T-helper 2 cell treated with Interferon-gamma antibody and Interleukin-4, amounts not matched to agents 5 μg/mL and 100 μg/mL, for 36 hours (primary cell): Measurements from ENCODE around the gene NCLN.
A peak's percentile ranks its signal among the peaks of the same experiment; 100 is the strongest.
"Not testable (repeated sequence)": the region's sequence is repeated elsewhere in the genome, so short reads cannot be mapped to it uniquely, and the experiment has no call there.

Source experiments
- DNase-seq: peaks from one replicate; pipeline ENCODE4 v3.0.0; 2021; ENCODE audit warnings: low spot score
- H3K27ac Mint-ChIP-seq: one replicate; pipeline ENCODE4 v1.8.0; 2021; ENCODE audit warnings: mild to moderate bottlenecking, mixed read lengths
- H3K27me3 Mint-ChIP-seq: one replicate; pipeline ENCODE4 v1.8.0; 2021; ENCODE audit warnings: low read depth, mixed read lengths
- H3K36me3 Mint-ChIP-seq: one replicate; pipeline ENCODE4 v1.8.0; 2021; ENCODE audit warnings: low read depth, mixed read lengths
- H3K4me1 Mint-ChIP-seq: one replicate; pipeline ENCODE4 v1.8.0; 2021; ENCODE audit warnings: low read depth, mixed read lengths
- H3K4me3 Mint-ChIP-seq: one replicate; pipeline ENCODE4 v1.8.0; 2022; ENCODE audit warnings: mild to moderate bottlenecking, moderate library complexity, mixed read lengths
- H3K9me3 Mint-ChIP-seq: one replicate; pipeline ENCODE4 v1.8.0; 2021; ENCODE audit warnings: mixed read lengths

NCLN gene

DNA sequence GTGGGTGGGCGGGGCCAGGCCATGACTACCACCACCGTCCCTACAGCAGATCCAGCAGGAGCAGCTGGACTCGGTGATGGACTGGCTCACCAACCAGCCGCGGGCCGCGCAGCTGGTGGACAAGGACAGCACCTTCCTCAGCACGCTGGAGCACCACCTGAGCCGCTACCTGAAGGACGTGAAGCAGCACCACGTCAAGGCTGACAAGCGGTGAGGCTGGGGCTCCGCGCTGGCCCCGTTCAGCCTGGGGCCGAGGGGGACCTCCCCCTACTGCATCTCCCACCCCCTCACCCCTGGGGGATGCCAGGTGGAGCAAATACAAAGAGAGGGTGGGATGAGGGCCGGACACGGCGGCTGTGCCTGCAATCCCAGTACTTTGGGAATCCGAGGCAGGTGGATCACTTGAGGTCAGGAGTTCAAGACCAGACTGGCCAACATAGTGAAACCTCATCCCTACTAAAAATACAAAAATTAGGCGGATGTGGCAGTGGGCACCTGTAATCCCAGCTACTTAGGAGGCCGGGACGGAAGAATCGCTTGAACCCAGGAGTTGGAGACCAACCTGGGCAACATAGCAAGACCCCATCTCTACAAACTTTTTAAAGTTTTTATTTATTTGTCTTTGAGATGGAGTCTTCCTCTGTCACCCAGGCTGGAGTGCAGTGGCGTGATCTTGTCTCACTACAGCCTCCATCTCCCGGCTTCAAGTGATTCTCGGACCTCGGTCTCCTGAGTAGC is 20.7 kb downstream of the NCLN start:
- Mint-ChIP-seq H3K27me3 (no peaks in the 10 kb centered on the region), H3K4me3 (no peak overlapping the region), H3K27ac (no peak overlapping the region), H3K4me1 (no peaks in the 10 kb centered on the region), H3K36me3 (peaks cover 6% of the 10 kb centered on the region), H3K9me3 (no peaks in the 10 kb centered on the region)
- DNase-seq, result no peak

DNA sequence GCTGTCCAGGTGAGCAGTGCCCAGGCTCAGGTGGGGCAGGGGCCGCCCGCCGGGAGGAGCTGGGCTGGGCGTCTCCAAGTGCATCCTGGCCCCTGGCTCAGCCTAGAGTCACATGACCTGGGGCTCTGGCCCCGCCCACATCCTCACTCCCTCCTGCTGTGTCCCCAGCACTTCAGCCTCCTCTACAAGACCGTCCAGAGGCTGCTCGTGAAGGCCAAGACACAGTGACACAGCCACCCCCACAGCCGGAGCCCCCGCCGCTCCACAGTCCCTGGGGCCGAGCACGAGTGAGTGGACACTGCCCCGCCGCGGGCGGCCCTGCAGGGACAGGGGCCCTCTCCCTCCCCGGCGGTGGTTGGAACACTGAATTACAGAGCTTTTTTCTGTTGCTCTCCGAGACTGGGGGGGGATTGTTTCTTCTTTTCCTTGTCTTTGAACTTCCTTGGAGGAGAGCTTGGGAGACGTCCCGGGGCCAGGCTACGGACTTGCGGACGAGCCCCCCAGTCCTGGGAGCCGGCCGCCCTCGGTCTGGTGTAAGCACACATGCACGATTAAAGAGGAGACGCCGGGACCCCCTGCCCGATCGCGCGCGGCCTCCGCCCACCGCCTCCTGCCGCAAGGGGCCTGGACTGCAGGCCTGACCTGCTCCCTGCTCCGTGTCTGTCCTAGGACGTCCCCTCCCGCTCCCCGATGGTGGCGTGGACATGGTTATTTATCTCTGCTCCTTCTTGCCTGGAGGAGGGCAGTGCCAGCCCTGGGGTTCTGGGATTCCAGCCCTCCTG is 21.9 kb downstream of the NCLN start:
- Mint-ChIP-seq H3K9me3 (no peaks in the 10 kb centered on the region), H3K27me3 (no peaks in the 10 kb centered on the region), H3K4me3 (no peak overlapping the region), H3K4me1 (no peaks in the 10 kb centered on the region), H3K27ac (no peak overlapping the region), H3K36me3 (peaks cover 6% of the 10 kb centered on the region)
- DNase-seq, result no peak

DNA sequence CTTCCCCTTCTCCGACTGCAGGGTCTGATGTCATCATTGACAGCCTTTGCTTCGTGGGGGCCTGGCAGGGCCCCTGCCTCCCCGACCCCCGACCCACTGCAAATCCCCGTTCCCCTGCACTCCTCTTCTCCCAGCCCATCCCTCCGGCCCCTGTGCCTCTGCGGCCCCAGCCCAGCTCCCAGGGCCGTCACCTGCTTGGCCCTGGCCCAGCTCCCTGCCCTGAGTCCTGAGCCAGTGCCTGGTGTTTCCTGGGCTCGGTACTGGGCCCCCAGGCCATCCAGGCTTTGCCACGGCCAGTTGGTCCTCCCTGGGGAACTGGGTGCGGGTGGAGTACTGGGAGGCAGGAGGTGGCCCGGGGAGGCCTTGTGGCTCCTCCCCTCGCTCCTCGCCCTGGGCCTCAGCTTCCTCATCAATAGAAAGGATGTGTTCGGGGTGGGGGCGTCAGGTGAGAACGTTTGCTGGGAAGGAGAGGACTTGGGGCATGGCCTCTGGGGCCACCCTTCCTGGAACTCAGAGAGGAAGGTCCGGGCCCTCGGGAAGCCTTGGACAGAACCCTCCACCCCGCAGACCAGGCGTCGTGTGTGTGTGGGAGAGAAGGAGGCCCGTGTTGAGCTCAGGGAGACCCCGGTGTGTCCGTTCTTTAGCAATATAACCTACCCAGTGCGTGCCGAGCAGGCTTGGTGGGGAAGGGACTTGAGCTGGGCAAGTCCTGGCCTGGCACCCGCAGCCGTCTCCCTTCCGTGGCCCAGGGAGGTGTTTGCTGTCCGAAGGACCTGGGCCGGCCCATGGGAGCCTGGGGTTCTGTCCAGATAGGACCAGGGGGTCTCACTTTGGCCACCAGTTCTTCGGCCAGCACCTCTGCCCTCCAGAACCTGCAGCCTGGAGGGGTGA is 22.8 kb downstream of the NCLN start:
- DNase-seq, result no peak
- Mint-ChIP-seq H3K36me3 (peaks cover 4% of the 10 kb centered on the region), H3K4me3 (no peak overlapping the region), H3K4me1 (no peaks in the 10 kb centered on the region), H3K9me3 (no peaks in the 10 kb centered on the region), H3K27me3 (no peaks in the 10 kb centered on the region), H3K27ac (no peak overlapping the region)

DNA sequence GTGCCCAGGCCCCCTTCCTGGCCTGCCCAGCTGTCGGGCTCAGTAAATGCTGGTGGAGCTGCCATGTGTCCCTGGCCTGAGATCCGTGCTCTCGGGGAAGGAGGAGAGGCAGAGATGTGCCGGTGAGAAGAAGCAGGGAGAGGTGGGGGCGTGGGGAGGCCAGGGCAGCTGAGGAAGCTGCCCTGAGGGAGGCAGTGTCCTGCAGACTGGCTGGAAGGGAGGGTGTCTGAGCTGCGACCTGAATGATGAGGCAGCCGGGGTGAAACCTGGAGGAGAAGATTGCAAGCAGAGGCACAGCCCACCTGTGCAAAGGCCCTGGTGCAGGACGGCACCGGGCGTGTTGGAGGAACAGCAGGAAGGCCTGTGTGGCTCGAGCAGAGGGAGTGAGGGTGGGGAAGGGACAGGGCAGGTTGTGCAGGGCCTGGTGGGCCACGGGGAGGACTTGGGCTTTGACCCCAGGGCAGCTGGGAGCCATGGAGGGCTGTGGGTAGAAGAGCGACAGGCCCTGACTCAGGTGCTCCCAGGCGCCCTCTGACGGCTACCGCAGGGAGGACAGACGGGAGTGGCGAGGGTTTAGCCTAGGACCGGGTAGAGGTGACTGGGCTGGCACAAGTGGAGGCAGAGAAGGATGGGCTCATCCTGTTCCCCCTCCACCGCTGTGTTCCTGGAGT is 24.8 kb downstream of the NCLN start:
- Mint-ChIP-seq H3K4me3 (no peak overlapping the region), H3K36me3 (peaks cover 4% of the 10 kb centered on the region), H3K9me3 (no peaks in the 10 kb centered on the region), H3K27ac (peak overlapping the region; percentile 2), H3K4me1 (no peaks in the 10 kb centered on the region), H3K27me3 (no peaks in the 10 kb centered on the region)
- DNase-seq, result peak; percentile 40

DNA sequence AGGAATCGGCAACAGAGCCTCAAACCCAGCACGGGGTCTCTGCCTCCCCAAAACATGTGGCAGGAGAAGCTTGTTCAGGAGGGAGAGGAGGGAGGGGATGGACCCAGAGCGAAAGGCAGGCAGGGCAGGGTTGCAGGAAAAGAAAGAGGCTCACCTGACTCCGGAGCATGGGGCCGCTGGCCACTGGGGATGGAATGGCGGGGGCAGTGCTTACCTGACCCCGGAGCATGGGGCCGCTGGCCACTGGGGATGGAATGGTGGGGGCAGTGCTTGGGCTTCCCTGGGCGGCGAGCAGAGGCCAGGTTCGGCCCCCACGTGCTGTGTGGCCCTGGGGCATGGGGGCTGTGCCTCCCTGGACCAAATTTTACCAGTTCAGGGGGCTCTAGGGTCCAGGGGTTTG is 25.5 kb downstream of the NCLN start:
- Mint-ChIP-seq H3K4me3 (no peak overlapping the region), H3K9me3 (no peaks in the 10 kb centered on the region), H3K27me3 (no peaks in the 10 kb centered on the region), H3K36me3 (peaks cover 4% of the 10 kb centered on the region), H3K27ac (no peak overlapping the region), H3K4me1 (no peaks in the 10 kb centered on the region)
- no peak for DNase-seq

DNA sequence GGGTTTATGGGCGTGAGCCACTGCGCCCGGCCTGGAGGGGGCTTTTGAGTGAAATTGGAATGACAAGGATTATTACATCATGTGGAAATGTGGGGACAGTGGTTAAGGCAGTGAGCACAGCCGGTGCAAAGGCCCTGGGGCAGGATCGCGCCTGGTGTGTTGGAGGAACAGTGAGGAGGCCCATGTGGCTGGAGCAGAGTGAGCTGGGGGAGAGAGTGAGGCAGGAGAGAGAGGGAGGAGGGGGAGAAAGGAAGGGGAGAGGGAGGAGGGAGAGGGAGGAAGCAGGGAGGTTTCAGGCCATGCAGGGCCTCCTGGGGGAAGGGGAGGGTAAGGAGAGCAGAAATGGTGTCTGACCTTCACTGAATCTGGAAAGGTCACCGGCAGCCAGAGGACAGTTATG is 27.4 kb downstream of the NCLN start:
- no peaks in the 10 kb centered on the region for H3K27me3 Mint-ChIP-seq
- H3K4me1 Mint-ChIP-seq, result no peaks in the 10 kb centered on the region
- DNase-seq, result no peak
- H3K4me3 Mint-ChIP-seq, result no peak overlapping the region
- no peak overlapping the region for H3K27ac Mint-ChIP-seq
- H3K36me3 Mint-ChIP-seq, result peaks cover 2% of the 10 kb centered on the region
- H3K9me3 Mint-ChIP-seq, result no peaks in the 10 kb centered on the region

DNA sequence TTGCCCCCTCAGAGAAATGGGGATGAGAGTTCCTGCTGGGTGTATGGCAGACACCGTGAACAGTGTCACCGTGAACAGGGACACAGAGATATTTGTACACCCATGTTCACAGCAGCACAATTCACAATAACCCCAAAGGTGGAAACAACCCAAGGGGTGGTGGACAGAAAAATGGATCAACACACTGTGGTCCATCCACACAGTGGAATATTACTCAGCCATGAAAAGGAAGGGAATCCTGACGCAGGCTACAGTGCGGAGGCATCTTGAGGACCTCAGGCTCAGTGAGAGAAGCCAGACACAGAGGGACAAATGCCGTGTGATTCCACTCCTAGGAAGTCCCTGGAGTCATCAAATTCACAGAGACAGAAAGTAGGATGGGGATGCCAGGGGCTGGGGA is 31.1 kb downstream of the NCLN start:
- Mint-ChIP-seq H3K4me3 (no peak overlapping the region), H3K27ac (no peak overlapping the region), H3K4me1 (no peaks in the 10 kb centered on the region), H3K9me3 (no peaks in the 10 kb centered on the region), H3K36me3 (no peaks in the 10 kb centered on the region), H3K27me3 (no peaks in the 10 kb centered on the region)
- no peak for DNase-seq

DNA sequence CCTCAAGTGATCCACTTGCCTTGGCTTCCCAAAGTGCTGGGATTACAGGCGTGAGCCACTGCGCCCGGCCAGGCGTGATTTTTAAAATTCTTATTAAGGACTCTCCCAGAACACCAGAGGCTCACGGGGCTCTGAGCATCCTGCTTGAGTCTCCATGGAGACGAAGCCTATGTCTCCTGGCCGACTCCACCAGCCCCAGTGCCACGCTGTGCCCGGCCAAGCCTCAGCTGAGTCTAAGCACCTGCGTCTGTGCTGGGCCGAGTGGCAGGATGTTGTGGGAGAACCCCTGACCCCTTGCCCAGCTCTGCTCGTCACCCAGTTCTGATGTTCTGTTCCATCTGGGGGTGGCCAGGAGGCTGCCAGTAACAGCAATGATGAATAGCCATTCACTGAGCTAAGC is 34.8 kb downstream of the NCLN start:
- Mint-ChIP-seq H3K9me3 (no peaks in the 10 kb centered on the region), H3K4me1 (no peaks in the 10 kb centered on the region), H3K27me3 (no peaks in the 10 kb centered on the region), H3K36me3 (no peaks in the 10 kb centered on the region), H3K27ac (no peak overlapping the region), H3K4me3 (no peak overlapping the region)
- no peak for DNase-seq

DNA sequence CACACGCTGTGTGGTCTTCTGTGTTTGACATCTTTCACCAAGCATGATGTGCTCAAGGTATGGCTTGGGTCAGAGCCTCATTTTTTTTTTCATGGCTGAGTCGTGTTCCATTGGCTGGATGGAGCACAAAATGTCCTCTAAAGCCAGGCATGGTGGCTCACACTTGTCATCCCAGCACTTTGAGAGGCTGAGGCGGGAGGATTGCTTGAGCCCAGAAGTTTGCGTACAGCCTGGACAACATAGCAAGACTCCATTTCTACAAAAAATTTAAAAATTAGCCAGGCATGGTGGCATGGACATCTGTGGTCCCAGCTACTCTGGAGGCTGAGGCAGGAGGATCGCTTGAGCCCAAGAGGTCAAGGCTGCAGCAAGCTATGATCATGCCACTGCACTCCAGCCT is 35.8 kb downstream of the NCLN start:
- H3K36me3 Mint-ChIP-seq, DNase-seq, H3K9me3 Mint-ChIP-seq, H3K27me3 Mint-ChIP-seq, H3K4me3 Mint-ChIP-seq, H3K27ac Mint-ChIP-seq, H3K4me1 Mint-ChIP-seq: not testable (repeated sequence)

DNA sequence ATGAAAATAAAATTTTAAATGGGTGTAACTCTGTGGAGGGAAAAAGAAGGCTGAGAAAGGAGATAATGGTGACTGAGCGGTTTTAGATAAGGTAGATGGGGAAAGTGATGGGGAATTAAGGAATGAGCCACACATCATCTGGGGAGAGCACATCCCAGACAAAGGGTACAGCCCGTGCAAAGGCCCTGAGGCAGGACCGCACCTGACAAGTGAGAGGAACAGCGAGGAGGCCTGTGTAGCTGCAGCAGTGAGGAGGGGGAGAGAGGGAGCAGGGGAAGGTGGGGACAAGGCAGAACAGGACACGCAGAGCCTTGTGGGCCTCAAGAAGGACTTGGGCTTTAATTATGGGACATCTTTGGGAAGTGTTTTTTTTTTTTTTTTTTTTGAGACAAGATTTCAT is 37.0 kb downstream of the NCLN start:
- H3K27me3 Mint-ChIP-seq, result peaks cover 12% of the 10 kb centered on the region
- no peaks in the 10 kb centered on the region for H3K36me3 Mint-ChIP-seq
- H3K9me3 Mint-ChIP-seq, result no peaks in the 10 kb centered on the region
- no peak overlapping the region for H3K4me3 Mint-ChIP-seq
- DNase-seq, result no peak
- H3K27ac Mint-ChIP-seq, result no peak overlapping the region
- no peaks in the 10 kb centered on the region for H3K4me1 Mint-ChIP-seq

DNA sequence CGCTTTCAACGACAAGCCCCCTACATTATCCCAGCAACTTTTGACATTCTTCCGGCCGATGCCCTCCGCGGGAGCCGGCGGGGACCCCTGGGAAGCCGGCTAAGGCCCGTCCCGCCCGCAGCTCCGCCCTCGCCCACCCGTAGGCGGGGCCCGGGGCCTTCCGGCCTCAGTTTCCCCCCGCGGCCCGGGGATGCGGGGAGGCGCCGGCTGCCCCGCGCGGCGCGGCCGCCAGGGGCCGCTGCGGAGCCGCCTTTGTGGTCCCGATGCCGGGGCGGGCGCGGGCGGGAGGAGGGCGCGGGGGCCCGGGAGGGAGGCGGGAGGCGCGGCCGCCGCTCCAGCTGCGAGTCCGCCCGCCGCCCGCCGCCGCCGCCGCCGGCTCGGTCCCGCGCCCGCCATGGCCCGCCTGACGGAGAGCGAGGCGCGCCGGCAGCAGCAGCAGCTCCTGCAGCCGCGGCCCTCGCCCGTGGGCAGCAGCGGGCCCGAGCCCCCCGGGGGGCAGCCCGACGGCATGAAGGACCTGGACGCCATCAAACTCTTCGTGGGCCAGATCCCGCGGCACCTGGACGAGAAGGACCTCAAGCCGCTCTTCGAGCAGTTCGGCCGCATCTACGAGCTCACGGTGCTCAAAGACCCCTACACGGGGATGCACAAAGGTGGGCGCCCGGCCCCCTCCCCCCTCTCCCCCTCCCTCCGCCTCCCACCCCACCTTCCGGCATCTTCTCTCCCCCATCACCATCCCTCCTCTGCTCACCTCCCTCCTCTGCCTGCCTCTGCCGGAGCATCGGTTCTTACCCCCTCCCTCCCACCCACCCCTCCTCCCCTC is 38.8 kb downstream of the NCLN start, which contains the start of gene CELF5:
TSS of gene CELF5 (plus strand) at position 316 of the 823 bp plus-strand sequence. CDS start at position 395, 79 bp downstream.
- no peak within 1 kb of the TSS for H3K27ac Mint-ChIP-seq
- H3K27me3 Mint-ChIP-seq, result peaks cover 19% of the 10 kb centered on the region
- H3K4me1 Mint-ChIP-seq, result no peaks in the 10 kb centered on the region
- peak; percentile 41 for DNase-seq
- H3K4me3 Mint-ChIP-seq, result no peak within 1 kb of the TSS
- no peaks in the 10 kb centered on the region for H3K36me3 Mint-ChIP-seq
- H3K9me3 Mint-ChIP-seq, result no peaks in the 10 kb centered on the region

DNA sequence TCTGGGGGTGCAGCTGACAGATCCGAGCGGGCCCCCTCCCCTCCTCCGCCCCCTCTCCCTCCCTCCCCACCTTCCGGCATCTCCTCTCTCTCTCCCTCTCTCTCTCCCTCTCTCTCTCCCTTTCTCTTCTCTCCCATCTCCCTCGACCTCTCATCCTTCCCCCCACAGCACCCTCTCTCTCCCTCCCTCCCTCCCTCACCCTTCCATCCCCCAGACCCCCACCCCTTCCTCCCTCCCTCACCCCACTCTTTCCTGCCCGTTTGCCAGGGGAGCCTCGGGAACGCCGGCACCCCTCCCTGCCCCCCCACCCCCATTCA is 39.4 kb downstream of the NCLN start:
- Mint-ChIP-seq H3K4me1 (no peaks in the 10 kb centered on the region), H3K27me3 (peaks cover 21% of the 10 kb centered on the region), H3K36me3 (no peaks in the 10 kb centered on the region), H3K4me3 (no peak overlapping the region), H3K27ac (no peak overlapping the region), H3K9me3 (no peaks in the 10 kb centered on the region)
- no peak for DNase-seq

DNA sequence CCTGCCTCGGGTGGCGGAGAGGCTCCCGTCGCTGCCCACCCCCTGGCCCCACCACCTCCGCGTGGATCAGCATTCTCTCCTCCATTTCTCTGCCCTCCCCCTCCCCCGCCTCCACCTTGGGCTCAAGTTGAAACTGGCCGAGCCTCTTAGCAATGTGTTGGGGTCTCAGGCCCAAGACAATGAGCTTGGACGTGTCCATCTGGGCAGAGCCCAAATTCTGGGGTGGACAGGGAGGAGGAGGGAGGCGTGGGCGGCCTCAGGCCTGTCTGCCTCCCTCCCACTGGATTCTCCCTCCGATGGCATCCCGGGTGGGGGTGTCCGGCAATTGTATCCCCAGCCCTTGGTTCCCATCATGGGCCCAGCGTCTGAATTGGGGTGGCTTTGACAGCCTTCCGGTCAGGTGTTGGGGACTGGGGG is 40.0 kb downstream of the NCLN start:
- H3K9me3 Mint-ChIP-seq, result no peaks in the 10 kb centered on the region
- no peak for DNase-seq
- H3K4me1 Mint-ChIP-seq, result no peaks in the 10 kb centered on the region
- H3K4me3 Mint-ChIP-seq, result no peak overlapping the region
- no peak overlapping the region for H3K27ac Mint-ChIP-seq
- H3K27me3 Mint-ChIP-seq, result peaks cover 21% of the 10 kb centered on the region
- no peaks in the 10 kb centered on the region for H3K36me3 Mint-ChIP-seq
